GM12878 (cell line): ENCODE measurements around the gene PROB1. TPM values are rescaled to one million over a fixed set of nuclear protein-coding genes. Genes with fewer than 3 reads are reported as not detected.

Source experiments
- ATAC-seq: fragments of 200-7000 bp; cut with Tn5 transposase; 3 replicates; pipeline ENCODE4 v1.9.1; 2020; ENCODE audit warnings: mild to moderate bottlenecking, moderate library complexity
- BruUV-seq: library from RNA; stranded (reverse); fragments of 400-500 nt; replicated peaks from 2 replicates; lab custom pipeline; 2021; lab: Mats Ljungman, UMichigan
- CTCF ChIA-PET: fragments of 300-600 bp; sonication (Branson Sonifier 250); formaldehyde crosslinking; extraction: SDS; loops from one replicate; lab custom pipeline; 2021; ENCODE audit warnings: inconsistent platforms; lab: Yijun Ruan, JAX
- POLR2A ChIA-PET: fragments of 350-600 bp; formaldehyde crosslinking; extraction: SDS; loops from one replicate; lab custom pipeline; 2021; ENCODE audit warnings: inconsistent platforms; lab: Charles Lee
- RAD21 ChIA-PET: fragments of 300-600 bp; sonication (Branson Sonifier 250); formaldehyde crosslinking; loops from one replicate; lab custom pipeline; 2023; ENCODE audit warnings: antibody characterized with exemption; ENCODE audit not compliant: unreplicated experiment; lab: Charles Lee
- SMC1A ChIA-PET: fragments of 300-600 bp; sonication (Branson Sonifier 250); formaldehyde crosslinking; loops from one replicate; lab custom pipeline; 2023; ENCODE audit not compliant: unreplicated experiment, uncharacterized antibody; lab: Charles Lee
- DNase-seq: peaks from one replicate; pipeline ENCODE4 v3.0.0-alpha.2; 2011; ENCODE audit warnings: low read depth, low spot score
- FAIRE-seq: peaks from 3 replicates; lab custom pipeline; 2011; peaks lifted over from hg19 to GRCh38; lab: Jason Lieb, UNC
- H2AFZ ChIP-seq: 2 replicates; pipeline ENCODE4 v1.6.0; 2011; ENCODE audit warnings: low read depth, low read length, control low read depth; ENCODE audit not compliant: control insufficient read depth
- H3K27ac ChIP-seq: 2 replicates; pipeline ENCODE4 v1.5.1; 2011; ENCODE audit warnings: control low read depth; ENCODE audit not compliant: control insufficient read depth, insufficient read depth
- H3K27me3 ChIP-seq, 2 experiments: replicated peaks in 1 of 2; 2 replicates each; pipeline versions ENCODE4 v1.6.0 to v1.6.1; 2011; ENCODE audit warnings: low read length in 1 of 2; ENCODE audit not compliant: control insufficient read depth in 2 of 2, insufficient read depth in 2 of 2
- H3K36me3 ChIP-seq, 2 experiments: 2 replicates each; pipeline ENCODE4 v1.5.1; 2011; ENCODE audit warnings: low read length in 1 of 2; ENCODE audit not compliant: control insufficient read depth in 2 of 2, insufficient read depth in 2 of 2
- H3K4me1 ChIP-seq: 2 replicates; pipeline ENCODE4 v1.6.1; 2011; ENCODE audit warnings: mild to moderate bottlenecking, low read length, moderate library complexity, mixed read lengths; ENCODE audit not compliant: control insufficient read depth, insufficient read depth
- H3K4me2 ChIP-seq: 2 replicates; pipeline ENCODE4 v1.6.0; 2011; ENCODE audit warnings: control low read depth; ENCODE audit not compliant: control insufficient read depth, insufficient read depth
- H3K4me3 ChIP-seq: fragments of 200-600 bp; sonication (generic); 2 replicates; pipeline ENCODE4 v1.5.1; 2016
- H3K79me2 ChIP-seq: 2 replicates; pipeline ENCODE4 v1.6.0; 2011; ENCODE audit warnings: low read length; ENCODE audit not compliant: control insufficient read depth, insufficient read depth
- H3K9ac ChIP-seq: 2 replicates; pipeline ENCODE4 v1.8.0; 2011; ENCODE audit warnings: low read length, control low read depth, mixed read lengths; ENCODE audit not compliant: control insufficient read depth, insufficient read depth
- H3K9me3 ChIP-seq: replicated peaks from 3 replicates; pipeline ENCODE4 v1.5.1; 2011; ENCODE audit warnings: mild to moderate bottlenecking, low read length; ENCODE audit not compliant: control insufficient read depth, insufficient read depth
- H4K20me1 ChIP-seq: 2 replicates; pipeline ENCODE4 v1.6.0; 2011; ENCODE audit not compliant: control insufficient read depth, insufficient read depth
- CHD1 ChIP-seq: IDR thresholded peaks from 2 replicates; pipeline ENCODE4 v1.6.1; 2012; ENCODE audit warnings: low read depth, low read length, improper control_type of control experiment
- CREM ChIP-seq: IDR thresholded peaks from 2 replicates; pipeline ENCODE4 v1.6.1; 2014; ENCODE audit warnings: antibody characterized with exemption, low read depth
- FOXK2 ChIP-seq: fragments of 450-650 bp; IDR thresholded peaks from 2 replicates; pipeline ENCODE4 v1.6.1; 2017; ENCODE audit warnings: mild to moderate bottlenecking, moderate library complexity
- JUND ChIP-seq: IDR thresholded peaks from 2 replicates; pipeline ENCODE4 v1.6.1; 2012; ENCODE audit warnings: low read depth, mild to moderate bottlenecking, low read length, improper control_type of control experiment, moderate library complexity
- KLF5 ChIP-seq: fragments of 450-650 bp; IDR thresholded peaks from 2 replicates; pipeline ENCODE4 v1.6.1; 2014; ENCODE audit warnings: mild to moderate bottlenecking; ENCODE audit not compliant: partially characterized antibody
- POLR2A ChIP-seq: IDR thresholded peaks from 2 replicates; pipeline ENCODE4 v1.6.1; 2011; ENCODE audit warnings: low read depth, mild to moderate bottlenecking, low read length
- SIX5 ChIP-seq: IDR thresholded peaks from 2 replicates; pipeline ENCODE4 v1.6.1; 2011; ENCODE audit warnings: mild to moderate bottlenecking, low read depth, low read length, moderate library complexity; ENCODE audit not compliant: severe bottlenecking
- TARDBP ChIP-seq: IDR thresholded peaks from 2 replicates; pipeline ENCODE4 v1.6.1; 2016; ENCODE audit warnings: borderline replicate concordance
- WGBS: methylation state at CpG from one replicate; pipeline ENCODE4 v1.1.6; 2016; ENCODE audit warnings: low lambda C conversion rate; ENCODE audit not compliant: insufficient replicate concordance, insufficient coverage; ENCODE audit errors: missing lambda C conversion rate; 5-methylcytosine and 5-hydroxymethylcytosine counted together
- in situ Hi-C: fragments of 300-500 bp; cut with MboI; formaldehyde crosslinking; loops from 9 replicates; pipeline ENCODE4 v1.14.3; 2018; ENCODE audit warnings: mixed read lengths
- intact Hi-C: fragments of 100-400 bp; cut with micrococcal nuclease; formaldehyde crosslinking; loops from one replicate; pipeline ENCODE4 v1.14.2; 2022; ENCODE audit not compliant: unreplicated experiment
- polyA plus RNA-seq, 11 experiments: library from polyadenylated mRNA; depleted of rRNA in 4 of 11; unstranded in 6 of 11; stranded (reverse) in 5 of 11; fragments of >200 nt; fragmentation: Nextera tagmentation in 4 of 11; fragmentation: Illumina TruSeq in 1 of 11; extraction: Ambion mirVana in 4 of 11; extraction: Trizol in 1 of 11; gene quantifications; 1 replicate in 1 of 11; 2 replicates in 10 of 11; pipeline versions ENCODE4 v1.2.1 to v1.2.3, GENCODE V29; 2011 to 2016; ENCODE audit warnings: inconsistent platforms in 2 of 11, missing spikeins in 2 of 11, low read depth in 1 of 11
- total RNA-seq, 4 experiments: library from RNA; depleted of rRNA in 3 of 4; stranded (reverse); fragments of >200 nt in 3 of 4; fragmentation: Illumina TruSeq in 1 of 4; extraction: Trizol in 1 of 4; gene quantifications; 2 replicates each; pipeline versions ENCODE4 v1.2.1 to v1.2.3, GENCODE V29; 2013 to 2021

Gene PROB1
- total and polyA plus RNA-seq, 10 of the 15 experiments (the other 5 are each of a cell fraction or from before 2014, with no cell fraction given), result 0.14 to 8.1 (median 2.9) TPM

DNA sequence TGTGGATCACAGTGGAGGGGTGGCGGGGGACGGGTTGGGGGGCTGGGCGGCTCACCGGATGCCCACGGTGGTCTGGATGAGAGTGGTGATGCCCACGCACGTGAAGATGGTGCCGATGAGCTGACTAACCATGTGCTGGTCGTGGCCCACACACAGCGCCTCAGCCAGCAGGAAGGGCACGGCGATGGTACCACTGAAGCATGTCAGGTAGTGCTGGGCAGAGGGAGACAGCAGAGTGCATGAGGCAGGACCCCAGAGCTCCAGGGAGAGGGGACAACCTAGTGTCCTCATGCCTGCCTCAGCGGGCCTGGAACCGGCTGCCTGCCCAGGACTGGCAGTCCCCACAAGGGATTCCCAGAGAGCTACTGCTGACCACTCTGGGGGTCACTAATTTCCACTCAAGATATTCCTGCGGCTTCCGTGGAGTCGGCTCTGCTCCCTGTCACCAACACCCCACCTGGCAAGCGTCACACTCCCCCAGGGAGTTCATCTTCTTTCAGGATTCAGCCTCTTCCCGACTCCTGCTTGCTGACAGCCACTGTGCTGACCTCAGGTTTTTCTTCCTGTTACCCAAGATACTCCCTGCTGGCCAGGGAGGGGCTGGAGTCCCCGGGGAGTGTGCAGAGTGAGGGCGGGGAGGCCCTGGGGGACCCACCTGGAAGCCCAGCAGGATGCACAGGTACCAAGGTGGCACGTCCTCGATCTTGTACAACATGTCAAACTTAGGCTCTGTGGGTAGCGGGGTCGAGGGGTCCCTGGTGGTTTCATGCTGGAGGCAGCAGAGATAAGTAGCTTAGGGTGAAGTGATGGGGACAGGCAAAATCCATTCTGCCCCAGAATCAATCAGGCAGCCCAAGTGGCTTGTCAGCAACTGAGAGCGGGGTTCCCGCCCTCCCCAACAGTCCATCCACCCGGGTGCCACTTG, 12.8 kb downstream of the PROB1 start:
- no peaks in the 10 kb centered on the region for H3K9me3 ChIP-seq
- WGBS, result 44% methylated on average over 23 of the region's 28 CpGs
- H3K27me3 ChIP-seq, result no peaks in the 10 kb centered on the region
- H3K4me2 ChIP-seq, result no peak overlapping the region
- ChIA-PET CTCF (no interaction called here), RAD21 (no interaction called here), POLR2A (no interaction called here), SMC1A (no interaction called here)
- peaks cover 26% of the 10 kb centered on the region for H3K4me1 ChIP-seq
- DNase-seq (no peak), FAIRE-seq (no peak), ATAC-seq (no peak)
- no peak overlapping the region for H3K4me3 ChIP-seq
- H3K36me3 ChIP-seq, result no peaks in the 10 kb centered on the region; a peak in 1 of 4 replicates
- H3K79me2 ChIP-seq, result peaks cover 5% of the 10 kb centered on the region; the same call in 1 of the 2 replicates
- no peak overlapping the region for H3K9ac ChIP-seq
- intact Hi-C loops, result no loop called here
- no peak overlapping the region for H3K27ac ChIP-seq
- BruUV-seq, result no TSS peak
- in situ Hi-C loops, result no loop called here
- no peak overlapping the region for H2AFZ ChIP-seq
- no peaks in the 10 kb centered on the region for H4K20me1 ChIP-seq
- TF ChIP-seq JUND (no peak), TARDBP (no peak), SIX5 (no peak), CHD1 (no peak), CREM (no peak), POLR2A (peak; percentile 69), KLF5 (no peak), FOXK2 (no peak)
